AG04449 (cell line): ENCODE results near the gene MARS1.
"Not testable (repeated sequence)": the region's sequence is repeated elsewhere in the genome, so short reads cannot be mapped to it uniquely, and the experiment has no call there.

Experiments used
- CTCF ChIA-PET: fragments of 350-600 bp; formaldehyde crosslinking; extraction: SDS; loops from one replicate; lab custom pipeline; 2021; ENCODE audit warnings: antibody characterized with exemption; lab: Yijun Ruan, JAX
- POLR2A ChIA-PET: fragments of 400-600, 350-600 bp; formaldehyde crosslinking; extraction: SDS; loops from one replicate; lab custom pipeline; 2020; ENCODE audit warnings: antibody characterized with exemption, inconsistent platforms; lab: Yijun Ruan, JAX
- DNase-seq: peaks from one replicate; pipeline ENCODE4 v3.0.0-alpha.2; 2010; ENCODE audit warnings: low read depth, low spot score
- H3K4me3 ChIP-seq: 2 replicates; pipeline ENCODE4 v1.5.1; 2011; ENCODE audit warnings: low read depth, mild to moderate bottlenecking, control low read depth, low read length
- TF ChIP-seq, protein P1 (sequence below): IDR thresholded peaks from one replicate; pipeline ENCODE4 v1.5.1; 2011; ENCODE audit warnings: mild to moderate bottlenecking, moderate library complexity, low read length, control low read depth, inconsistent platforms; ENCODE audit not compliant: insufficient read depth; ENCODE audit errors: missing control alignments

The MARS1 gene

DNA sequence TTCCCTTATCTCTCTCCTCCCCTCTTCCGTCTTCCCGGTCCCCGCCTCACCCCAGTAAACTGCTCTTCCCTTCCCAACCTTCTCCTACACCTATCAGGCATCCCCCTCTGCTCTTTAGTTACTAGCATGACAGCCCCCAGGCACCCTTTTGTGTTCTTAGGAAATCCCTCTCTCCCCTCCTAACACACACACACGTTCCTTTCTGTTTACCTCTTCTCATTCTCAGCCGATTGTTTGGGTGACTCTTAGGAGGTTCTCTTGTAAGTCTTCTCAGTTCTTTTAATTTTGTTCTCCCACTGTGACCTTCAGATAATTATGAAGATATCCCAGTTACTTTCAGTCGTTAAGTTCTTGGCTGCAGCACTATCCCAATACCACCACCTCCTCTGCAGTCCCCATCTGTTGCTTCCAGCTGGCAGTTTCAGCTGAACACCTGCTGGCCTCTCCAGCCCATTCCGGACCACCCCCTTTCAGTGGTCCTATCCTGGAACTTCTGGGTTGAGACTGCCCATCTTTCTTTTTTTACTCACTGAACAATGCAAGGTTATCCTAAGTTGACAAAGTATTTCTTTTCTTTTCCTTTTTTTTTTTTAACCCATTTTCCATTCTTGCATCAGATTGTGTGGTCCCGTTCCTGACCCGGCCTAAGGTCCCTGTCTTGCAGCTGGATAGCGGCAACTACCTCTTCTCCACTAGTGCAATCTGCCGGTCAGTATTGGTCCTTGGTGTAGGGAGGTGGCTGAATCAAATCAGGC, 711 bp downstream of the MARS1 start:
- ChIA-PET CTCF (interaction anchor here (3.4 kb wide), 1 partner anchor 30 kb away, joined by 18 read pairs; no protein-coding TSS in a partner anchor), POLR2A (interaction anchor here (1.1 kb wide), 1 partner anchor 29 kb away, joined by 4 read pairs; no protein-coding TSS in a partner anchor)
- DNase-seq = no peak
- TF ChIP-seq, protein P1, sequence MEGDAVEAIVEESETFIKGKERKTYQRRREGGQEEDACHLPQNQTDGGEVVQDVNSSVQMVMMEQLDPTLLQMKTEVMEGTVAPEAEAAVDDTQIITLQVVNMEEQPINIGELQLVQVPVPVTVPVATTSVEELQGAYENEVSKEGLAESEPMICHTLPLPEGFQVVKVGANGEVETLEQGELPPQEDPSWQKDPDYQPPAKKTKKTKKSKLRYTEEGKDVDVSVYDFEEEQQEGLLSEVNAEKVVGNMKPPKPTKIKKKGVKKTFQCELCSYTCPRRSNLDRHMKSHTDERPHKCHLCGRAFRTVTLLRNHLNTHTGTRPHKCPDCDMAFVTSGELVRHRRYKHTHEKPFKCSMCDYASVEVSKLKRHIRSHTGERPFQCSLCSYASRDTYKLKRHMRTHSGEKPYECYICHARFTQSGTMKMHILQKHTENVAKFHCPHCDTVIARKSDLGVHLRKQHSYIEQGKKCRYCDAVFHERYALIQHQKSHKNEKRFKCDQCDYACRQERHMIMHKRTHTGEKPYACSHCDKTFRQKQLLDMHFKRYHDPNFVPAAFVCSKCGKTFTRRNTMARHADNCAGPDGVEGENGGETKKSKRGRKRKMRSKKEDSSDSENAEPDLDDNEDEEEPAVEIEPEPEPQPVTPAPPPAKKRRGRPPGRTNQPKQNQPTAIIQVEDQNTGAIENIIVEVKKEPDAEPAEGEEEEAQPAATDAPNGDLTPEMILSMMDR = no peak
- H3K4me3 ChIP-seq = peak overlapping the region; percentile 99

DNA sequence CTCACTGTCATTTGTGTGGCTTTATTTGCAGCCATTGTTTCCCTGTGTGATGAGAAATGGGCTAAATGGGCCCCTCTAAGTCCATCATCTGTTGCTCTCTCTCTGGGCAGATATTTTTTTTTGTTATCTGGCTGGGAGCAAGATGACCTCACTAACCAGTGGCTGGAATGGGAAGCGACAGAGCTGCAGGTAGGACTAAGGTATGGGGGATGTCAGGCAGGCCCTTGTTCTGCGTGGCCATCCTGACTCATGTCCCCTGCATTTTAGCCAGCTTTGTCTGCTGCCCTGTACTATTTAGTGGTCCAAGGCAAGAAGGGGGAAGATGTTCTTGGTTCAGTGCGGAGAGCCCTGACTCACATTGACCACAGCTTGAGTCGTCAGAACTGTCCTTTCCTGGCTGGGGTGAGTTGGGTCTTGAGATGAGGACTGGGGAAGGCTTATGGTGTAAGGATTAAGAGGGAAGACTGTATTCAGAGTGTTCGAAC, 1.3 kb downstream of the MARS1 start:
- TF ChIP-seq, protein P1 = no peak
- DNase-seq = no peak
- ChIA-PET POLR2A (no interaction called here), CTCF (interaction anchor here (3.4 kb wide), 1 partner anchor 31 kb away, joined by 18 read pairs; no protein-coding TSS in a partner anchor)
- peak overlapping the region; percentile 99 for H3K4me3 ChIP-seq

DNA sequence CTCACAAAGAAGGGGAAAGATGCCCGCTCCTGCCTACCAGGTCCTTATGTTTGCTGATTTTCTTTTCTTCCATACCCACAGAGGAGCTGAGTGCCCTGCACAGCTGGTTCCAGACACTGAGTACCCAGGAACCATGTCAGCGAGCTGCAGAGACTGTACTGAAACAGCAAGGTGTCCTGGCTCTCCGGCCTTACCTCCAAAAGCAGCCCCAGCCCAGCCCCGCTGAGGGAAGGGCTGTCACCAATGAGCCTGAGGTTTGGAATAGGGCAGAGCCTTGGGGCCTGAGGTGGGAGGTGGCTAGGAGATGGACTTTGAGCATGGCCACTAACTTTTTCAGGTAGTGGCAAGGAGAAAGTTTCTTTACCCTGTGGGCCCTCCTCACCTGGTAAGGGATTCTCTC, 2.3 kb downstream of the MARS1 start:
- H3K4me3 ChIP-seq = no peak overlapping the region

DNA sequence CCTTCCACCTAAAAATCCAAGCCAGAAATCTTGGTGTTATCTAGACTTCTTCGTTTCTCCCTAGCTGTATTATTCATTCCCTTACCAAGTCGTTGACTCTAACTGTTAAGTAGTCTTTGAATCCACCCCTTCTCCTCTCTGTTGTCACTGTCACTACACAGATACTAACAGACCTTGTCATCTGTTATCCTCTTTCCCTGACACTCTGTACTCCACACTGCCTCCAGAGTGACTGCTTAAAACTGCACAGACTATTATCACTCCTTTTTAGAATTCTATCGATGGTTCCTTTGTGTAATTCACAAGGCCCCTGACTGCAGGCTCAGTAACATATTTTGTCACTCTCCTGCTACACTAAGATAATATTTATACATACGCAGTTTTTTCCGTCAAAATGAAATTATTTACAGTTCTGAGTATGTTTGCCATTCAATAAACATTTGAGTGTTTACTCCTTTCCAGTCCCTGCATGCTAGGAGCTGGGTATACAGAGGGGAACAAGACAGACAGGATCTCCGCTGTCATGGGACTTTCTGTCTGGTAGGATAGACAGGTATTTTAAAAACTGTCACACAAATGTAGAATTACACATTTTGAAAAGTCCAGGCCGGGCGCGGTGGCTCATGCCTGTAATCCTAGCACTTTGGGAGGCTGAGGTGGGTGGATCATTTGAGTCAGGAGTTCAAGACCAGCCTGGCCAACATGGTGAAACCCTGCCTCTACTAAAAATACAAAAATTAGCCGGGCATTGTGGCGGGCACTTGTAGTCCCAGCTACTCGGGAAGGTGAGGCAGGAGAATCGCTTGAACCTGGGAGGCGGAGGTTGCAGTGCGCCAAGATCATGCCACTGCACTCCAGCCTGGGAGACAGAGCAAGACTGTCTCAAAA, 3.8 kb downstream of the MARS1 start:
- no peak overlapping the region for H3K4me3 ChIP-seq
- TF ChIP-seq, protein P1 = no peak
- ChIA-PET POLR2A (no interaction called here), CTCF (interaction anchor here (1.0 to 3.4 kb wide), 3 partner anchors 14 to 33 kb away, joined by 3 to 18 read pairs (median 3); no protein-coding TSS in a partner anchor)
- no peak for DNase-seq

More for the DNA sequence above, 2.3 kb downstream of the MARS1 start:
- POLR2A ChIA-PET = no interaction called here
- DNase-seq = no peak
- CTCF ChIA-PET = interaction anchor here (1.6 to 3.4 kb wide), 2 partner anchors 14 to 32 kb away, joined by 4 to 18 read pairs; no protein-coding TSS in a partner anchor
- TF ChIP-seq, protein P1 = no peak

DNA sequence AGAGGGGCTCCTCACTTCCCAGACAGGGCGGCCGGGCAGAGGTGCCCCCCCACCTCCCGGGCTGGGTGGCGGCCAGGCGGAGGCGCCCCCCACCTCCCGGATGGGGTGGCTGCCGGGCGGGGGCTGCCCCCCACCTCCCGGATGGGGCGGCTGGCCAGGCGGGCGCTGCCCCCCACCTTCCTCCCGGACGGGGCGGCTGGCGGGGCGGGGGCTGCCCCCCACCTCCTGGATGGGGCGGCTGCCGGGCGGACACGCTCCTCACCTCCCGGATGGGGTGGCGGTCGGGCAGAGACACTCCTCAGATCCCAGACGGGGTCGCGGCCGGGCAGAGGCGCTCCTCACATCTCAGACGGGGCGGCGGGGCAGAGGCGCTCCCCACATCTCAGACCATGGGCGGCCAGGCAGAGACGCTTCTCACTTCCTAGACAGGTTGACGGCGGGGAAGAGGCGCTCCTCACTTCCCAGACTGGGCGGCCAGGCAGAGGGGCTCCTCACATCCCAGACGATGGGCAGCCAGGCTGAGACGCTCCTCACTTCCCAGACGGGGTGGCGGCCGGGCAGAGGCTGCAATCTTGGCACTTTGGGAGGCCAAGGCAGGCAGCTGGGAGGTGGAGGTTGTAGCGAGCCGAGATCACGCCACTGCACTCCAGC, 7.3 kb downstream of the MARS1 start:
- CTCF ChIA-PET, H3K4me3 ChIP-seq, DNase-seq, POLR2A ChIA-PET: not testable (repeated sequence)

DNA sequence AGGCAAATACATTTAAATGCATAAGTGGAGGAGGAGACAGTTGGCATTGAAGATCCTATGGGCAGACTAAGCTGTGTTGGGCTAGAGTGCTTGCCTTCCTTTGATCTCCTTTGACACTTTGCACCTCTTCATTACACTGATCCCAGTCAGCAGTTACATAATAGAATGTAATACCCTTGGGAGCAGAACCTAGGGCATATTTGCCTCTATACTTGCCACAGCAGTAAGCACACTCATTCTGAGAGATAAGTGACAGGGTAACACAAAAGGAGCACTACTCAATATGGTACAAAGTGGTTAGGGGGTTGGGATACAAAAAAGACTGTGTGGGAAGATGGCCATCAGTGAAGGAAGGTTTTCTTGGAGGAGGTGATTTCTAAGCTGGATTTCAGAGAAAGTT, 9.0 kb downstream of the MARS1 start:
- TF ChIP-seq, protein P1 = no peak
- ChIA-PET CTCF (interaction anchor here (1.2 to 1.3 kb wide), 2 partner anchors 19 to 21 kb away, joined by 3 read pairs; no protein-coding TSS in a partner anchor), POLR2A (no interaction called here)
- H3K4me3 ChIP-seq = no peak overlapping the region
- no peak for DNase-seq
